Measurements from ENCODE around the gene CACNA1D.

The CACNA1D gene

GRCh38 chr3:53795789-53796560, 301.6 kb downstream of the CACNA1D start:
- DNase-seq, result no peak

- no peak for DNase-seq
These were observed 303.7 kb downstream of the CACNA1D start for GRCh38 chr3:53798144-53798543.

GRCh38 chr3:53799338-53799865, 305.0 kb downstream of the CACNA1D start:
- no peak for DNase-seq

GRCh38 chr3:53800041-53800906, 305.9 kb downstream of the CACNA1D start:
- no peak for DNase-seq

GRCh38 chr3:53801319-53801718, 306.9 kb downstream of the CACNA1D start:
- no peak for DNase-seq

- DNase-seq, result no peak
These were observed 308.0 kb downstream of the CACNA1D start for GRCh38 chr3:53802256-53802880.

- DNase-seq, result no peak
These were observed 308.9 kb downstream of the CACNA1D start for GRCh38 chr3:53803124-53803815.

GRCh38 chr3:53803816-53804695, 309.6 kb downstream of the CACNA1D start:
- no peak for DNase-seq

GRCh38 chr3:53804697-53805462, 310.5 kb downstream of the CACNA1D start:
- DNase-seq, result no peak

- DNase-seq, result no peak
These were observed 311.2 kb downstream of the CACNA1D start for GRCh38 chr3:53805463-53806159.

GRCh38 chr3:53806182-53807116, 312.0 kb downstream of the CACNA1D start:
- DNase-seq, result no peak

- no peak for DNase-seq
These were observed 312.9 kb downstream of the CACNA1D start for GRCh38 chr3:53807117-53807810.

- no peak for DNase-seq
These were observed 314.1 kb downstream of the CACNA1D start for GRCh38 chr3:53808496-53808895.

- DNase-seq, result no peak
These were observed 314.9 kb downstream of the CACNA1D start for GRCh38 chr3:53809267-53809666.

- DNase-seq, result no peak
These were observed 315.5 kb downstream of the CACNA1D start for GRCh38 chr3:53809764-53810400.

GRCh38 chr3:53811143-53811927, 316.9 kb downstream of the CACNA1D start:
- no peak for DNase-seq

GRCh38 chr3:53812434-53812833, 318.0 kb downstream of the CACNA1D start:
- no peak for DNase-seq
